HG03159 (cell line): ENCODE data around the gene FRMPD1.

Experiments
- ATAC-seq: cut with Tn5 transposase; IDR thresholded peaks from one replicate; pipeline ENCODE4 v1.9.1; 2021; ENCODE audit warnings: mild to moderate bottlenecking, moderate library complexity; ENCODE audit not compliant: unreplicated experiment

Gene FRMPD1

DNA sequence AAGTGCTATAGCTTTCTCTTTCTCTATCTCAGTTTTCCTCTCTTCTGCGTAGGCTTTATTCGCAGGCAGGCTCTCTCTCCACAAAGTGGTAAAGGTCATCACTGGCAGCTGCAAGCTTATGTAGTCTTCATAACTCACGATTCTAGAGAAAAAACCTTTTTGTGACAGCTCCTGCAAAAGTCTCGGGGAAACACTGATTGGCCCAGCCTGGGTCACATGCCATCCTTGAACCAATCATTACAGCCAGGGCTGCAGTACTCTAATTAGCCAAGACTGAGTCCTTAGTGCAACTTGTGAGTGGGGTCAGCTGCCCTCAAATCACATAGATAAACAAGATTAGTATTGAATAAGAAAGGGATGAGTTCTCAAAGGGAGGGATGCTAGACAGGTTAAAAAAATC lies 18.3 kb upstream of the FRMPD1 start:
- no peak for ATAC-seq

DNA sequence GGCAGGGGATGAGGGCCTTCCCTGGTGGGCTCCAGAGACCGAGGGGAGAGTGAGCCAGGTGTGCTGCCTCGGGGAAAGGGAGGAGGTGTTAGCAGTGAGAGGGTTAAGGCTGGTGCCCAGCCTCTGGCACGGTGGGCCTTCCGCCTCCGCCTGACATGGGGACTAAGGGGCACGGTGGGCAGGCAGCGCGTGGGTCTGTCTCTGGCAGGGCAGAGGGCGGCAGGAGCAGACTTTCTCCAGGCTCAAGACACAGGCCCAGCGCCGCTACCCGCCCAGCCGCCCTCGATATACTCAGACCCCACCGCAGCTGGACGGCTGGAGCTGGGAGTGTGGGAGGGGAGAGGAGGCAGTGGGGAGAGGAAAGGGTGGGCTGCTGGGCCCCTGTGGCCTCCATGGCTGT lies 14.9 kb upstream of the FRMPD1 start:
- no peak for ATAC-seq

DNA sequence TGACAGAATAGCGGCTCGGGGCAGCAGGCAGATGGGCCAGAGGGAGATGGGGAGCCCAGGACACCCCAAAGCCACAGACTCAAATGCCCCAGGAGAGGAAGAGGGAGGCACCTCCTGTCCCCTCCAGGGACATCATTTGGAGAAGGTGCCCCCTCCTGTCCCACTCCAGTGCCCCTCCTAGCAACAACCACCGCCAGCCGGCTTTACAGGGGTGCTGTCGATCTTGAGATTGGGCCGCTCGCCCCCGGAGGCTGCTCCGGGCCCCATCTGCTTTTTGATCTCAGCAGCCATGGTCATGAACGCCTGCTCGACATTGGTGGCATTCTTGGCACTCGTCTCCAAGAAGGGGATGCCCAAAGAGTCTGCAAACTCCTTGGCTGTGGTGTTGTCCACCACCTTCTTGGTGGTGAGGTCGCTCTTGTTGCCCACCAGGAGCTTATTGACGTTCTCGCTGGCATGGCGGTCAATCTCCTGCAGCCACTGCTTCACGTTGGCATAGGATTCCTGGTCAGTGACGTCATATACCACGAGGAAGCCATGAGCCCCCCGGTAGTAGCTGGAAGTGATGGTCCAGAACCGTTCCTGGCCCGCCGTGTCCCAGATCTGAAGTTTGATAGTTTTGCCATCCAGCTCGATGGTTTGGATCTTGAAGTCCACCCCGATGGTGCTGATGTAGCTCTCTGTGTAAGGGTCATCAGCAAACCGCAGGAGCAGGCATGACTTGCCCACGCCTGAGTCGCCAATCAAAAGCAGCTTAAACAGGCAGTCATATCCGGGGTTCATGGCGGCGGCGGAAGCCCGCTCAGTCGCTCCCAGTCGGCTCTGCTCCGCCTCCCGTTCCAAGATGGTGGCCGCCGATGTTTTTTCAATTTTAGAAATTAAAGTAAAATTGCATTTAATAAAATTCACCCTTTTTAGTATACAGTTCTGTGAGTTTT lies 14.0 kb upstream of the FRMPD1 start:
- ATAC-seq = no peak

DNA sequence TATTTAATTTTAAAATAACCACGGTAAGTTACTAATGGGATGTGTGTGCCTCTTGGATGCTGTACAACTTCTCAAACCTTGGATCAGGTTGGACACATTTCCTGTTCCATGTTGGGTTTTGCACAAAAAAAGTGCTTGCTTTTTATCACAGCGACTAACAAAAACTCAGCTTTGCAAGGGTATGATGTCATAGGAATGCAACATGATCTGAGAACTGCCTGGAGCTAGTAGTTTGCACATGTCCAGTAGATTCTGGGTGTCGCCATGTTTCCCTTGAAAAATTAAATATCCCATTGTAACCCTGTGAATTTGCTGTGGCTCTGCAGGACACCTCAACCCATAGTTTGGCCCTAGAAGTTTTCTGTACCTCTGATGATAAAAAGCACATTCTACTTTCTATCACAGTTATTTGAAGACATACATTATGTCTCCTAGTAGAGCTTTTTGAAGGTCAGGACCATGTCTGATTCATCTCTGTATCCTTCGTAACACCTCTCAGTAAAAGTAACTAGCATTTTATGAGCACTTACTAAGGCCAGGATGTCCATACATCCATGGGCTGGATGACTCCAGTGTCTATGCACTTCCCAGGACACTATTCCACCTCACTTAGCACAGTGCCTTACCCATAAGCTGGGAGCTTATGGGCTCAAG lies 11.5 kb upstream of the FRMPD1 start:
- no peak for ATAC-seq

DNA sequence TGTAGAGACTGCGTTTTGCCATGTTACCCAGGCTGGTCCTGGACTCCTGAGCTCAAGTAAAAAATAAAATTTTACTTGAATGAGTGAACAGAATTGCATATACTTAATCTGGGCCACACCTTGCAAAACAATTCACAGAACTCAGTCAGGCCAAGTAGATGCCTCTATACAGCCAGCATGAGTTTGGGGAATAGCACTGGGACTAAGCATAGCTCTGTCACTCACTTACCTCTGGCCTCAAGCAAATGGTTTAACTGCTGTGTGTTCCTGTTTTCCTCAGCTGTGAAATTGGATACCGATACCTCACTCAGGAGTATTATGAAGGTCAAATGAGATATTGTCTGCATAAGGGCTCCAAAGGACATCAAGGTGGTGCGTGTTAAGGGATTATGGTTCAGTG lies 10.9 kb upstream of the FRMPD1 start:
- ATAC-seq = no peak

DNA sequence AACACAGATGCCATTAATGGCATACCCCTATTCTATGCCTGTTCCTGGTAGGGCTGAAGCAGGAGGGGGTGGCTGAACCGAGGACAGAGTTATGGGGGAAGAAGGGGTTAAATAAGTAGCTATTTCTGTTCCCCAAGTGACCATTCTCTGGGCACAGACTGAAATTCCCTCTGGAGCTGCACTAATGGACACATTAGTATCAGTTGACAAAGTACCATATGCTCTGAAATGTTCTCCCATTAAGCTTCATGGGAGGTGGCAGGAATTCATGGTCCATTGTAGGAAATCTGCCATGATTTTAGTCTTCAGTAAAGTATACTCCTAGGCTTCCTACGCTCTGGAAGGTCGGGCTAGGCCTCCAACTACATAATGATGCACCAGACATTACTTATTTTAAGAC lies 10.5 kb upstream of the FRMPD1 start:
- ATAC-seq = no peak

DNA sequence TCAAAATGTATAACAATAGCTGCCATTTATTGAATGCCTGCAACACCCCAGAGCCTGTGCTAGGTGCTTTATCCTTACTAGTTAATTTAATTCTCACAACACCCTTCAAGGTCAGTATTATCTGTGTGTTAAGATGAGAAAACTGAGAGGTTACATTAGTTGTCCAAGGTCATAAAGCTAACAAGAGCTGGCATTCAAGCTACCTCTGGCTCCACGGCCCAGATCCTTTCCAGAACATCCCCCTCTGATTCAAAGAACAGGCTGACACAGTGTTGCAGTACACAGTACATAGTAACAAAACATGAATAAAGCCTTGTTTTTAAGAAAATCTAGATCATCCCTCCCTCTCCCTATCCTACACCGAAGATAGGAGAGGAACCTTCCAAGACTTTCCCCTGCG lies 9.4 kb upstream of the FRMPD1 start:
- no peak for ATAC-seq

DNA sequence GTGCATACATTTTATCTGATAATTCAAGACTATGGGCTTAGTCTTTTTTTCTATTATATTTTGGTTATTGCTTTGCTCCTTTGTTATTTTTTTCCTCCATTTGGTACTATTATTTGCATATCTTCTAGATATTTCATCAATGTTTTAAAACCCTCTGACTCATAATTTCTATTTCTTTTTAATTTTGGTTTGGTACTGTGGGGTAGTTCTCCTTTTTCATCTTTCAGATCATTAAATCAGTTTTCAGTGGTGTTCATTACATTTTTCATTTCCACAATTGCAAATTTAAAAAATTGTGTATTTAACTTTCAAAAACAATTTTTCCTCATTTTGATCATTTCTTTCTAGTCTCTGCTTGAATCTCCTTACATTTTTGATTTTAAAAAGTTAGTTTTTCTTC lies 7.5 kb upstream of the FRMPD1 start:
- no peak for ATAC-seq

DNA sequence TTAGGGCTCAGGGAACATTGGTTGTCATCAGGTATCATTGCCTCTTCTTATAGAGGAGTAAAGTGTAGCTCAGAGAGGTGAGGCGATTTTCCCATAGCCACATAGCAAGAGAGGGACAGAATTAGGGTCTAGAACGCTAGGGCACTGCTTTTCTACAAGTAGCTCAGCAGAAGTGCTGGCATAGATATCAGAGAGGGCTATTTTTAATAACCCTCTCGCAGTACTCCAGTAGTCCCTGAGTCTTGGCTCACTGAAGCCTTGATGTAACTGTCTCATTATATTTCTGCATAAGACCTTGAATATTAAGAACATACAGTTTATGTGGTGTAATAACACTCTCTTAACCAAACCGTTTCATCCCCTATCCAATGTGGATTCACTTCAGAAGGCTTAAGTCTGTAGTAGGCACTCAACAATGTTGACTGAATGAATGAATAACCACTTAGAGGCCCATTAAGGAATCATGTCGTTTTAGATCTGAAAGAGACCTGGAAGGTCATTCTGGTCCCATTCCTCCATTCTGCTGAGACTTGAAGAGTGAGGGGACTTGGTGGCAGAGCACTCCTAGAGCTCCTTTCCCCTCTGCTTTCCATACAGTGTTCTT lies 4.7 kb upstream of the FRMPD1 start:
- ATAC-seq = no peak

DNA sequence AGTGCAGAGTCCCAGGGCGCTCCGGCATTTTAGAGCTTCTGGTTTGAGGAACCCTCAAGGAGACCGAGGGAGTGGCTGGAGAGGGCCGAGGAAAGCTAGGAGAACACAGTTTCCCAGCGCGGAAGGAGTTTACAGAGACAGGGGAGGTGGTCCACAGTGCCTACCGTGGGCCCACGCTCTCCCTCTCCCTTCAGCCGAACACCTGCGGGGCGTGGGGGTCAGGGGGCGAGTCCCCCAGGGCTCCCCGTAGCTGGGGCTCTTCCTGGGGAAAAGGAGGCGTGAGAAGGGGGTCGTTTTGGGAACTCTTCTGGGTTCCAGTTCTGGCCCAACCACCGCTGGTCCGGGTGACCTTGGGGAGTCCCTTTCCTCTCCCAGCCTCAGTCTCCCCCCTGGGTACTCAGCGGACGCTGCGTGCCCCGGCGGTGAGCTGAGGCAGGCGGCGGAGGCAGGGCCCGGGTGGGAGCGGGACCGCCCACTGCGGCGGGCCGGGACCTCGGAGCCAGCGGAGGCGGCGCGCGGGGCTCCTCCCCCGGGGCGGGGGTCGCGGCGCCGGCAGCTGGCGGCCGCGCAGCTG lies 368 bp upstream of the FRMPD1 start:
- ATAC-seq = no peak

DNA sequence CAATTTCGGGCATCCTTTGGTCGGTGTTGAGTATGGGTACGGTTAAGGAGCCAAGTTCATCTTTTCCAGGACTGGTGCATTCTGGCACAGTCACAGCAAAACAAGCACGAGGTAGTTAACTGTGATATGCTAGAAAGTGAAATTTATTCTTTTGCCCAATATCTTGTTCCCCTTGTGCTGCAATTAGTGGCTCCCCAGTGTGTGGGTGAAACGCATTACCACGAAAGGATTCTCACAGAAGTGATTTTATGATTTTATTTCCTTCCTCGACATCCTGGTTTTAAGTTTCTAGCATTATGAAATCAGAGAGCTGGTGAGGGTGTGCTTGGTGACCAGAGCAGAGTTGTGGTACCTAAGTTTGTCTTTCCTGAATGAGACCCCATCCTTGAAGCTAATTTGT lies 1.5 kb downstream of the FRMPD1 start:
- ATAC-seq = no peak

DNA sequence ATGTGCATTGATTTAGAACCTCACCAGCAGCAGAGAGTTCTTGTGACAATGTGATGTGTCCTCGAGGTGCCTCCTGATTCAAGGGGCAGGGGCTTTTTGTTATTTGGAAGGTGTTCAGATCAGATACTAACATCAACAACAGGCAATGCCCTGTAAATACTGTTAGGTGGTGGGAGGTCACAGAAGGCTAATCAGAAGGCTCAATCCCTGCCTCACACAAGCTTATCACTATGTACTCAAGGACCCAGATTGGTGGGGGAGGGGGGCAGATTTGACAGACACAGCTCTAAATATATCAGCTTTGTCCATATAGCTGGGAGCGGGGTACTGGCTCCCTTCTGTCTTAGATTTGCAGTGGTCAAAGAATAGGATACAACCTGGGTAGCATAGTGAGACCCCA lies 2.6 kb downstream of the FRMPD1 start:
- ATAC-seq = no peak

DNA sequence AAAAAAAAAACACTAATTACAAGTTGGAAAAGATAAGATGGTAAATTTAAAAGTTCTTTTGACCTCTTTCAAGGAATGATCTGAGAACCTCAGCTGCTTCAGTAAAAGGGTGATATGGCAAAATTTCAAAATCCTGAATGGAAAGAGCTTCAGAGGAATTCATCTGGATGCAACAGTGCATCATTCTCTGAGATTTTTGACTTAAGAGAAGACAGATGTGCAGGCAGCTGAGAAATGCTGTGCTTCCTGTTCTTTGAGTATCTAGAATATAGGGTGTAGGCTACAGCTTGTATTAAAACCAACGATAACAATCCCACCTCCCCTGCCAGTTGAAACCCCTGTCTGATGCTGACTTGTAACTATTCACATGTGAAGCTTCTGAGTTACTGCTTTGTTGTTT lies 6.2 kb downstream of the FRMPD1 start:
- ATAC-seq = no peak

DNA sequence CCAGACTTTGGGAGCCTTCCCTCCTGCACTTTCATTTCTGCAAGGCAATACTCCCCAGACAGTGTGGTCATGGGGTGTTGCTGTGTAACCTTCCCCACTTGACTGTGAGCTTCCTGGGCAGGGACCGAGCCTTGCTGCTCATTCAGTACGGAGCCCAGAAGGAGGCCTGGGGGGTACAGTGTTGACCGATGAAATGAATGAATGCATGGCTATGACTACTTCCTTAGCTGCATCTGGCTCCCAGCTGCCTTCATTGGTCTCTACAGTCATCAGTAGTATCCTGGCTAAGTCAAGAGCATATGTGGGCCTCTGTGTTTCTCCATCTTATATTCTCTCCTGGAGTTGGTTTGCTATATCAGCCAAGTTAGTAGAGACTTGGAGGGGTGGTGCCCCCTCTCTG lies 9.9 kb downstream of the FRMPD1 start:
- ATAC-seq = no peak

DNA sequence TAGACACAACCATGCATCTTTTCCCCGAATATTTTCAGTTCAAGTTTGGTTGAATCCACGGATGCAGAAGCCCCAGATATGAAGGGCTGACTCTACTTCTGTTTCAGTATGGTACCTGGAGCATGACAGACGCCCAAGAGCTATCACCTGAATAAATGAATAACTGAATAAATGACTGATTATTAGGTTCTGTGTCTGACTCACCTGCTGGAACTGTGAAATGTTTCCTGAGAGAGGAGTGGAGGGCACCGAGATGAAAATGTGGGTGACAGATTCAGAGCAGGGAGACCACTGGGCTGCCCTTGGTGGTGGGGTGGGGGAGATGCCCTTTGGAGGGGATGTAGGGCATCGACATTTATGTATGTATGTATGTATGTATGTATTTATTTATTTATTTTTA lies 13.2 kb downstream of the FRMPD1 start:
- no peak for ATAC-seq

DNA sequence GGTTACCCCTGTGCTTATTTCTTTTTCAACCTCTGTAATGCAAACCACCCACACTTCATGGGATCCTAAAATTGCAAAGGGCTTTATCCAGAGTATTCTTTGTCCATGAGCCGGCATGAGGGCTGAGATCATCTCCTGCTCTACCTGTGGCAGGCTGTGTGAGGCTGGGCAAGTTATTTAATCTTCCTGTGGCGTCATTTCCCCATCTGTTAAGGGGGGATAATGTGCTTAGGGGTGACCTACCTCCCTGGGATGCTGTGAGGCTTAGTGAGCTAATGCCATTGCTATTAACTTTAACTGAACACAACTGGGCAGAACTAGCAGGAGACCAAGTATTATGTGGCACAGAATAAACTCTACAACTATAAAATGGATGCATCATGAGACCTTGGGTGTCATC lies 17.0 kb downstream of the FRMPD1 start:
- no peak for ATAC-seq

DNA sequence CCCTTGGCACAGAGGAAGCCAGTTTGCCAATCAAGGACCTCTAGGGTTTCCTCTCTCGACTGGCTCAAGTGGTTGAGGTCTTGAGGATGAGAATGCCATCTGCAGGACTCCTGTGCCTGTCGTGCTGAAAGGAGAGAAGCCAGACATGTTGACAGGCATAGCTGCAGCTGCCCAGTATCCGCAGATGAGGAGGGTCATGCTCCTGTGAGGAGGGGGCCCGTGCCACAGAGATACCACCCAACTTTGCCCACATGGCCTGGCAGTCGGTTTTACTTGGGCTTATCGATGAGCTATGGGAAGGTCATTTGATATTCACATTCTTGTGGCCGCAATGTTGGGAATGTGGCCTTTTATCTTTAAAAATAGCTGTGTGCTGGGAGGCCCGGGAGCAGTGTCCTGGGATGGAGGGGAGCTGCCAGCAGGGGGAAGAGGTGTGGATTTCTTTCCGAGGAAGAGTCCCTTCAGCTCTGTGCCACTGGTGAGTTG lies 17.4 kb downstream of the FRMPD1 start:
- no peak for ATAC-seq

DNA sequence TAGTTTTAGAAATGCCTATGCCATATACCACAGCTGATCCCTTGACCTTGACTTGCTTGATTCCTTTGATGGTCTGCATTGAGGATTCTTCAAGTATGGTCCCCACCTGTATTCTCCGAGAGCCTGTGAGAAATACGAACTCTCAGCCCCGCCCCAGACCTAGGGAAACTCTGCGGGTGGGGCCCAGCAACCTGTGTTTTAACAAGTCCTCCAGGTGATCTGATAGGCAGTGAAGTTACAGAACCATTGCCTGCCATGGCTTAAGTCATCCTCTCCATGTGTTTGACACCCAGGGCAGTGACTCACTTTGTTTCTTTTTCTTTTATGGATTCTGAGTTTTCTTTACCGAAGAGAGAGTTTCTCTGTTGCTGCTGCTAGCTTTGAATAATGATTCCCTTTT lies 18.5 kb downstream of the FRMPD1 start:
- no peak for ATAC-seq

DNA sequence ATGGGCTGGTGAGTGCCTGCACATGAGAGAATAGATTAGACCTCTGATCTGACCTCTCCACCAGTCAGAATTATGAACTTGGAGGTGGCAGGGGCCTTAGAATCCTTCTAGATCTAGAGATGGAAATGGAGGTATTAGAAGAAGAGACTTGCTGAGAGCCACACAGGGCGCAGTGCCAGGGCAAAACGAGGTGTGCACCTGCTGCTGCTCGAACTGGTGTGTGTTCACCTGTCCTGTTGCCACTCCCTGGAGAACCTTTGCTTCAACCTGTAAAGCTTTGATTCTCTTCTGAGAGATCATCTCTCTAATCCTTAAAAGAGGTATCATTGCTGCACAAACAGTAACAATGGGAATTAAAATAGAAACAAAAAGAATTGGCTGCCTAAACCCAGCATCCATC lies 24.9 kb downstream of the FRMPD1 start:
- no peak for ATAC-seq

DNA sequence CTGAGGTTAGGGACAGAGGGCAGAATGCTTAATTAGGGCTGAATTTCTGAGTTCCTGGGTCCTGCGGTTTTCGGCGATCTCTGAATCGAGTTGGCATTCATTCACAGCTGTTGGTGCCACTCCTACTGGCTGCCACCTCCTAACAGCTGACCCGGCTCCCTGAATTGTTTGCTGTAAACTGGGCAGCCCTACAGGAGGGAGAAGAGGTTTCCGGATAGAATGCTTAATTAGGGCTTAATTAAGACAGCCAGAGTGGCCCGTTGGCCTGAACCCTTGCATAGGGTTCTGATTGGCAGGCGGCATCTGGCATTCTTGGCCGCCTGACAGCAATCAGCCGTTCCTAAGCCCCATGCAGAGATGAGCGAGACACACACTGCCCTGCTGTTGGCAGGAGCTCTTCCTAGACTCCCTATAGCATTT lies 25.7 kb downstream of the FRMPD1 start:
- no peak for ATAC-seq

DNA sequence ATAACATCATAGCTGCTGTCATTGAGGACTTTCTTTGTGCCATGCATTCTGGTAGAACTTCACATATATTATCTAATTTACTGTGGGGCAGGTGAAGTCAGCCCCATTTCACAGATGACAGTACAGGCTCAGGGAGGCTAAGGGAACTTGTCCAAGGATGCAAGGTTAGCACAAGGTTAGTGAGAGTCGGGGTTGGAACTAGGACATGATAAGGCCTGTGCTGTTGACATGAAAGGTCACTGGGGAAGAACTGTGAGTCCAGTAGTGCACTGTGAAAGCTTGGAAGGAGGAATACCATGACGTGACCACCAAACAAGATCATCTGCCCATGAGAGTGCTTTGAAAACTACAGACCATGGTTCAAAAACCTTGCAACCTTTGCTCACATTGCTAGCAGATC lies 26.7 kb downstream of the FRMPD1 start:
- ATAC-seq = no peak
